Brain microvascular endothelial cell (primary cell): ENCODE measurements around the gene TMEM208.

Source experiments
- DNase-seq: peaks from one replicate; pipeline ENCODE4 v3.0.0-alpha.2; 2020
- H3K27ac ChIP-seq: fragments of 250-450 bp; sonication (Bioruptor Pico); 2 replicates; pipeline ENCODE4 v1.5.1; 2020; ENCODE audit warnings: mild to moderate bottlenecking, moderate library complexity
- H3K27me3 ChIP-seq: fragments of 250-450 bp; sonication (Bioruptor Pico); replicated peaks from 2 replicates; pipeline ENCODE4 v1.5.1; 2020; ENCODE audit warnings: mild to moderate bottlenecking
- H3K36me3 ChIP-seq: fragments of 250-450 bp; sonication (Bioruptor Pico); replicated peaks from 2 replicates; pipeline ENCODE4 v1.5.1; 2020; ENCODE audit warnings: mild to moderate bottlenecking
- H3K4me3 ChIP-seq: 2 replicates; pipeline ENCODE4 v1.5.1; 2011; ENCODE audit warnings: low read depth, mild to moderate bottlenecking, control low read depth, low read length, moderate library complexity
- CTCF ChIP-seq: IDR thresholded peaks from 2 replicates; pipeline ENCODE4 v1.5.1; 2011; ENCODE audit warnings: low read depth, mild to moderate bottlenecking, moderate library complexity, low read length, control low read depth, inconsistent platforms; ENCODE audit errors: missing control alignments
- in situ Hi-C: cut with HindIII; loops from 2 replicates; pipeline ENCODE4 v1.10.0; 2017; ENCODE audit warnings: low sequenced_read_pairs, low pct_ligation_motif_present

Gene TMEM208

GRCh38 chr16:67227567-67227921 is 614 bp downstream of the TMEM208 start:
- Histone ChIP-seq H3K27me3 (no peaks in the 10 kb centered on the region), H3K27ac (peak overlapping the region; percentile 77), H3K4me3 (peak overlapping the region; percentile 98), H3K36me3 (peaks cover 44% of the 10 kb centered on the region)
- TF ChIP-seq CTCF = no peak
- in situ Hi-C loops = no loop called here
- DNase-seq = no peak

GRCh38 chr16:67228034-67228785 is 1.3 kb downstream of the TMEM208 start:
- H3K27ac ChIP-seq = no peak overlapping the region
- no peaks in the 10 kb centered on the region for H3K27me3 ChIP-seq
- in situ Hi-C loops = no loop called here
- peaks cover 48% of the 10 kb centered on the region for H3K36me3 ChIP-seq
- no peak for DNase-seq
- H3K4me3 ChIP-seq = peak overlapping the region; percentile 98
- no peak for TF ChIP-seq CTCF

- TF ChIP-seq CTCF = no peak
- H3K36me3 ChIP-seq = peaks cover 52% of the 10 kb centered on the region
These were observed 2.0 kb downstream of the TMEM208 start for GRCh38 chr16:67228905-67229304.

GRCh38 chr16:67229906-67230808 is 3.2 kb downstream of the TMEM208 start:
- H3K27ac ChIP-seq = no peak overlapping the region
- DNase-seq = no peak
- in situ Hi-C loops = no loop called here
- no peak overlapping the region for H3K4me3 ChIP-seq
- no peak for TF ChIP-seq CTCF
- no peaks in the 10 kb centered on the region for H3K27me3 ChIP-seq
- peaks cover 63% of the 10 kb centered on the region for H3K36me3 ChIP-seq

More at GRCh38 chr16:67228905-67229304, 2.0 kb downstream of the TMEM208 start:
- in situ Hi-C loops = no loop called here
- DNase-seq = no peak
- no peaks in the 10 kb centered on the region for H3K27me3 ChIP-seq
- H3K27ac ChIP-seq = no peak overlapping the region
- H3K4me3 ChIP-seq = no peak overlapping the region

- DNase-seq = no peak
- no peak overlapping the region for H3K27ac ChIP-seq
- TF ChIP-seq CTCF = no peak
- peaks cover 71% of the 10 kb centered on the region for H3K36me3 ChIP-seq
- in situ Hi-C loops = no loop called here
- H3K4me3 ChIP-seq = no peak overlapping the region
- H3K27me3 ChIP-seq = no peaks in the 10 kb centered on the region
These were observed 4.1 kb downstream of the TMEM208 start for GRCh38 chr16:67230809-67231660.
